ENCODE data around the gene TENM3. TPM values are rescaled to one million over a fixed set of nuclear protein-coding genes. Genes with fewer than 3 reads are reported as not detected.

Gene TENM3
- total and polyA plus RNA-seq, 2 of the 8 experiments (the other 6 are each of a cell fraction or from before 2014, with no cell fraction given), result 36.9 to 69.3 TPM

- TF ChIP-seq, protein P1, sequence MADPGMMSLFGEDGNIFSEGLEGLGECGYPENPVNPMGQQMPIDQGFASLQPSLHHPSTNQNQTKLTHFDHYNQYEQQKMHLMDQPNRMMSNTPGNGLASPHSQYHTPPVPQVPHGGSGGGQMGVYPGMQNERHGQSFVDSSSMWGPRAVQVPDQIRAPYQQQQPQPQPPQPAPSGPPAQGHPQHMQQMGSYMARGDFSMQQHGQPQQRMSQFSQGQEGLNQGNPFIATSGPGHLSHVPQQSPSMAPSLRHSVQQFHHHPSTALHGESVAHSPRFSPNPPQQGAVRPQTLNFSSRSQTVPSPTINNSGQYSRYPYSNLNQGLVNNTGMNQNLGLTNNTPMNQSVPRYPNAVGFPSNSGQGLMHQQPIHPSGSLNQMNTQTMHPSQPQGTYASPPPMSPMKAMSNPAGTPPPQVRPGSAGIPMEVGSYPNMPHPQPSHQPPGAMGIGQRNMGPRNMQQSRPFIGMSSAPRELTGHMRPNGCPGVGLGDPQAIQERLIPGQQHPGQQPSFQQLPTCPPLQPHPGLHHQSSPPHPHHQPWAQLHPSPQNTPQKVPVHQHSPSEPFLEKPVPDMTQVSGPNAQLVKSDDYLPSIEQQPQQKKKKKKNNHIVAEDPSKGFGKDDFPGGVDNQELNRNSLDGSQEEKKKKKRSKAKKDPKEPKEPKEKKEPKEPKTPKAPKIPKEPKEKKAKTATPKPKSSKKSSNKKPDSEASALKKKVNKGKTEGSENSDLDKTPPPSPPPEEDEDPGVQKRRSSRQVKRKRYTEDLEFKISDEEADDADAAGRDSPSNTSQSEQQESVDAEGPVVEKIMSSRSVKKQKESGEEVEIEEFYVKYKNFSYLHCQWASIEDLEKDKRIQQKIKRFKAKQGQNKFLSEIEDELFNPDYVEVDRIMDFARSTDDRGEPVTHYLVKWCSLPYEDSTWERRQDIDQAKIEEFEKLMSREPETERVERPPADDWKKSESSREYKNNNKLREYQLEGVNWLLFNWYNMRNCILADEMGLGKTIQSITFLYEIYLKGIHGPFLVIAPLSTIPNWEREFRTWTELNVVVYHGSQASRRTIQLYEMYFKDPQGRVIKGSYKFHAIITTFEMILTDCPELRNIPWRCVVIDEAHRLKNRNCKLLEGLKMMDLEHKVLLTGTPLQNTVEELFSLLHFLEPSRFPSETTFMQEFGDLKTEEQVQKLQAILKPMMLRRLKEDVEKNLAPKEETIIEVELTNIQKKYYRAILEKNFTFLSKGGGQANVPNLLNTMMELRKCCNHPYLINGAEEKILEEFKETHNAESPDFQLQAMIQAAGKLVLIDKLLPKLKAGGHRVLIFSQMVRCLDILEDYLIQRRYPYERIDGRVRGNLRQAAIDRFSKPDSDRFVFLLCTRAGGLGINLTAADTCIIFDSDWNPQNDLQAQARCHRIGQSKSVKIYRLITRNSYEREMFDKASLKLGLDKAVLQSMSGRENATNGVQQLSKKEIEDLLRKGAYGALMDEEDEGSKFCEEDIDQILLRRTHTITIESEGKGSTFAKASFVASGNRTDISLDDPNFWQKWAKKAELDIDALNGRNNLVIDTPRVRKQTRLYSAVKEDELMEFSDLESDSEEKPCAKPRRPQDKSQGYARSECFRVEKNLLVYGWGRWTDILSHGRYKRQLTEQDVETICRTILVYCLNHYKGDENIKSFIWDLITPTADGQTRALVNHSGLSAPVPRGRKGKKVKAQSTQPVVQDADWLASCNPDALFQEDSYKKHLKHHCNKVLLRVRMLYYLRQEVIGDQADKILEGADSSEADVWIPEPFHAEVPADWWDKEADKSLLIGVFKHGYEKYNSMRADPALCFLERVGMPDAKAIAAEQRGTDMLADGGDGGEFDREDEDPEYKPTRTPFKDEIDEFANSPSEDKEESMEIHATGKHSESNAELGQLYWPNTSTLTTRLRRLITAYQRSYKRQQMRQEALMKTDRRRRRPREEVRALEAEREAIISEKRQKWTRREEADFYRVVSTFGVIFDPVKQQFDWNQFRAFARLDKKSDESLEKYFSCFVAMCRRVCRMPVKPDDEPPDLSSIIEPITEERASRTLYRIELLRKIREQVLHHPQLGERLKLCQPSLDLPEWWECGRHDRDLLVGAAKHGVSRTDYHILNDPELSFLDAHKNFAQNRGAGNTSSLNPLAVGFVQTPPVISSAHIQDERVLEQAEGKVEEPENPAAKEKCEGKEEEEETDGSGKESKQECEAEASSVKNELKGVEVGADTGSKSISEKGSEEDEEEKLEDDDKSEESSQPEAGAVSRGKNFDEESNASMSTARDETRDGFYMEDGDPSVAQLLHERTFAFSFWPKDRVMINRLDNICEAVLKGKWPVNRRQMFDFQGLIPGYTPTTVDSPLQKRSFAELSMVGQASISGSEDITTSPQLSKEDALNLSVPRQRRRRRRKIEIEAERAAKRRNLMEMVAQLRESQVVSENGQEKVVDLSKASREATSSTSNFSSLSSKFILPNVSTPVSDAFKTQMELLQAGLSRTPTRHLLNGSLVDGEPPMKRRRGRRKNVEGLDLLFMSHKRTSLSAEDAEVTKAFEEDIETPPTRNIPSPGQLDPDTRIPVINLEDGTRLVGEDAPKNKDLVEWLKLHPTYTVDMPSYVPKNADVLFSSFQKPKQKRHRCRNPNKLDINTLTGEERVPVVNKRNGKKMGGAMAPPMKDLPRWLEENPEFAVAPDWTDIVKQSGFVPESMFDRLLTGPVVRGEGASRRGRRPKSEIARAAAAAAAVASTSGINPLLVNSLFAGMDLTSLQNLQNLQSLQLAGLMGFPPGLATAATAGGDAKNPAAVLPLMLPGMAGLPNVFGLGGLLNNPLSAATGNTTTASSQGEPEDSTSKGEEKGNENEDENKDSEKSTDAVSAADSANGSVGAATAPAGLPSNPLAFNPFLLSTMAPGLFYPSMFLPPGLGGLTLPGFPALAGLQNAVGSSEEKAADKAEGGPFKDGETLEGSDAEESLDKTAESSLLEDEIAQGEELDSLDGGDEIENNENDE (IDR thresholded peaks at IDR 0.05; ENCODE audit: insufficient replicate concordance, low read length), result no peak
- no peak for TF ChIP-seq KDM5A (IDR thresholded peaks at IDR 0.05; ENCODE audit: low read length)
- TF ChIP-seq, protein P2, sequence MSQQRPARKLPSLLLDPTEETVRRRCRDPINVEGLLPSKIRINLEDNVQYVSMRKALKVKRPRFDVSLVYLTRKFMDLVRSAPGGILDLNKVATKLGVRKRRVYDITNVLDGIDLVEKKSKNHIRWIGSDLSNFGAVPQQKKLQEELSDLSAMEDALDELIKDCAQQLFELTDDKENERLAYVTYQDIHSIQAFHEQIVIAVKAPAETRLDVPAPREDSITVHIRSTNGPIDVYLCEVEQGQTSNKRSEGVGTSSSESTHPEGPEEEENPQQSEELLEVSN (IDR thresholded peaks at IDR 0.05), result no peak
- TF ChIP-seq SIN3A (conservative IDR thresholded peaks at IDR 0.05 in 1 of 2, IDR thresholded peaks at IDR 0.05 in 1 of 2; ENCODE audit: low read depth in 1 of 2, low read length in 2 of 2), result no peak
- no peak for TF ChIP-seq MAFK (IDR thresholded peaks at IDR 0.05; ENCODE audit: low read depth, low read length)
- TF ChIP-seq CBX5 (IDR thresholded peaks at IDR 0.05; ENCODE audit: low read depth, low read length), result no peak
- TF ChIP-seq PHF8 (conservative IDR thresholded peaks at IDR 0.05; ENCODE audit: low read depth, low read length), result no peak
- TF ChIP-seq CBX8 (IDR thresholded peaks at IDR 0.05; ENCODE audit: borderline replicate concordance, low read depth, low read length), result no peak
- no peak for TF ChIP-seq BACH1 (IDR thresholded peaks at IDR 0.05; ENCODE audit: low read length)
These were observed 81.1 kb downstream of the TENM3 start (continued) for GRCh38 chr4:182324282-182324681.
